VCaP (cell line): ENCODE measurements around the gene MAML1.
"Not testable (repeated sequence)": the region's sequence is repeated elsewhere in the genome, so short reads cannot be mapped to it uniquely, and the experiment has no call there.

Source experiments
- H3K27ac ChIP-seq: fragments of 450-650 bp; 2 replicates; pipeline ENCODE4 v1.5.1; 2017
- TF ChIP-seq, protein P1 (sequence below): fragments of 450-650 bp; conservative IDR thresholded peaks from 2 replicates; pipeline ENCODE4 v1.5.1; 2017; ENCODE audit warnings: mild to moderate bottlenecking, moderate library complexity

Gene MAML1

DNA sequence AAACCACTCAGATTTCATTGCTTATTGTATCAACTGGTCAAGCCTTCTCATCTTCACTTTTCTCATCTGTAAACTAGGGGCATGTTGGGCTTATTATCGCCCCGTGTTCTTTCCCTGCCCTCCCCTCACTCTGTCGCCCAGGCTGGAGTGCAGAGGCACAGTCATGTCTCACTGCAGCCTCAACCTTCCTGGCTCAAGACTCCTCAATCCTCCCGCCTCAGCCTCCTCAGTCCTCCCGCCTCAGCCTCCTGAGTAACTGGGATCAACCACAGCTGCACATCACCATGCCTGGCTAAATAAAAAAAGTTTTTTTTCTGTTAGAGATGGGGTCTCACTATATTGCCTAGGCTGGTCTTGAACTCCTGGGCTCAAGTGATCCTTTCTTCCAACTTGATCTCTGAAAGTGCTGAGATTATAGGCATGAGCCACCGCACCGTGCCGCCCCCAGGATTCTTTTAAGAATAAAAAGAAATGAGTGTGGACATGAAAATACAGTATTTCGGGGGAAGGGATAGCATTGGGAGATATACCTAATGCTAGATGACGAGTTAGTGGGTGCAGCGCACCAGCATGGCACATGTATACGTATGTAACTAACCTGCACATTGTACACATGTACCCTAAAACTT is 2.0 kb downstream of the MAML1 start:
- TF ChIP-seq, protein P1, sequence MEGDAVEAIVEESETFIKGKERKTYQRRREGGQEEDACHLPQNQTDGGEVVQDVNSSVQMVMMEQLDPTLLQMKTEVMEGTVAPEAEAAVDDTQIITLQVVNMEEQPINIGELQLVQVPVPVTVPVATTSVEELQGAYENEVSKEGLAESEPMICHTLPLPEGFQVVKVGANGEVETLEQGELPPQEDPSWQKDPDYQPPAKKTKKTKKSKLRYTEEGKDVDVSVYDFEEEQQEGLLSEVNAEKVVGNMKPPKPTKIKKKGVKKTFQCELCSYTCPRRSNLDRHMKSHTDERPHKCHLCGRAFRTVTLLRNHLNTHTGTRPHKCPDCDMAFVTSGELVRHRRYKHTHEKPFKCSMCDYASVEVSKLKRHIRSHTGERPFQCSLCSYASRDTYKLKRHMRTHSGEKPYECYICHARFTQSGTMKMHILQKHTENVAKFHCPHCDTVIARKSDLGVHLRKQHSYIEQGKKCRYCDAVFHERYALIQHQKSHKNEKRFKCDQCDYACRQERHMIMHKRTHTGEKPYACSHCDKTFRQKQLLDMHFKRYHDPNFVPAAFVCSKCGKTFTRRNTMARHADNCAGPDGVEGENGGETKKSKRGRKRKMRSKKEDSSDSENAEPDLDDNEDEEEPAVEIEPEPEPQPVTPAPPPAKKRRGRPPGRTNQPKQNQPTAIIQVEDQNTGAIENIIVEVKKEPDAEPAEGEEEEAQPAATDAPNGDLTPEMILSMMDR, result no peak
- H3K27ac ChIP-seq, result peak overlapping the region; percentile 96

DNA sequence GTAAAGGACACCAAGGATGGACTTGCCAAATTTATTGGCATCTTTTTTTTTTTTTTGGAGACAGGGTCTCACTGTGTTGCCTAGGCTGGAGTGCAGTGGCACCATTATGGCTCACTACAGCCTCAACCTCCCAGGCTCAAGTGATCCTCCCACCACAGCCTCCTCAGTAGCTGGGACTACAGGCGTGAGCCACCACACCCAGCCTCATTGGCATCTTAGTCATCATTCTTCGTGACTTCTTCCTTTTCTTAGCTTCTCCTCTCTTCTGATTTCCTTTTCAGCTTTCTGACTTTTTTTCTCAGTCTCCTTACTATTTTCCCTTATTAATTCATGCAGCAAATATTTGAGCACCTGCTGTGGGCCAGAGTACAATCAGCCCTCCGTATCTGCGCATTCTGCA is 6.1 kb downstream of the MAML1 start:
- TF ChIP-seq, protein P1, result no peak
- H3K27ac ChIP-seq, result no peak overlapping the region

DNA sequence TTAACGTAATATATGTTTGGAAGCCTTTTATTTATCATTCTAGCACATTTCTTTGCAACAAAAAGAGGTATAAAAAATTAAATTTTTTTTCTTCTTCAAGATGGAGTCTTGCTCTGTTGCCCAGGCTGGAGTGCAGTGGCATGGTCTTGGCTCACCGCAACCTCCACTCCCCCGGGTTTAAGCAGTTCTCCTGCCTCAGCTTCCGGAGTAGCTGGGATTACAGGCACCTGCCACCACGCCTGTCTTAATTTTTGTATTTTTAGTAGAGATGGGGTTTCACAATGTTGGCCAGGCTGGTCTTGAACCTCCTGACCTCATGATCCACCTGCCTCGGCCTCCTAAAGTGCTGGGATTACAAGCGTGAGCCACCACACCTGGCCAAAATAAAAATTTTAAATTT is 11.5 kb downstream of the MAML1 start:
- H3K27ac ChIP-seq, result not testable (repeated sequence)

DNA sequence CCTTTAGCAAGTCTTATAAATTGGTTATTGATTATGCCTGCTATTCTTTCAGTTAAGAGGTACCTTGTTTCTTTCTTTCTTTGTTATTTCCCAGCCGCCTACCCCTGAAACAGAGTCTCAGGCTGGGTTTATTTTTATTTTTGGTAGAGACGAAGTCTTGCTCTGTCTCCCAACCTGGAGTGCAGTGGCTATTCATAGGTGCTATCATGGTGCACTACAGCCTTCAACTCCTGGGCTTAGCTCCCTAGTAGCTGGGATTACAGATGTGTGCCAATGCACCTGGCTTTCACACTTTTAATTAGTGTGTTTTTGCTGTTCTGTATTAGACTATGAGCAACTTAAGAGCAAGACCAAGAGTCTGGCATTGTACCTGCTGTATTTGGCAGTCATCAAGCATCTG is 14.2 kb downstream of the MAML1 start:
- TF ChIP-seq, protein P1, result no peak
- H3K27ac ChIP-seq, result no peak overlapping the region

DNA sequence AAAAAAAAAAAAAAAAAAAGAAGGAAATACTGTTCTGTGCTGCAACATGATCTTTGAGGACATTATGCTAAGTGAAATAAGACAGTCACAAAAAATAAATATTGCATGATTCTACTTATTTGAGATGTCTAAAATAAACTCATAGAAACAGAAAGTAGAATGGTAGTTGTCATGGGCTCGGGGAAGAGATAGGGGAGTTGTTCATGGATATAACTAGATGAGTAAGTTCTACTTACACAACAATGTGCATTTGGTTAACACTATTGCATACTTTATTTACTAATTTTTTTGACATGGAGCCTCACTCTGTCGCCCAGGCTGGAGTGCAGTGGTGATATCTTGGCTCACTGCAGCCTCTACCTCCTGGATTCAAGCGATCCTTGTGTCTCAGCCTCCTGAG is 15.2 kb downstream of the MAML1 start:
- H3K27ac ChIP-seq, result no peak overlapping the region
- TF ChIP-seq, protein P1, result no peak

DNA sequence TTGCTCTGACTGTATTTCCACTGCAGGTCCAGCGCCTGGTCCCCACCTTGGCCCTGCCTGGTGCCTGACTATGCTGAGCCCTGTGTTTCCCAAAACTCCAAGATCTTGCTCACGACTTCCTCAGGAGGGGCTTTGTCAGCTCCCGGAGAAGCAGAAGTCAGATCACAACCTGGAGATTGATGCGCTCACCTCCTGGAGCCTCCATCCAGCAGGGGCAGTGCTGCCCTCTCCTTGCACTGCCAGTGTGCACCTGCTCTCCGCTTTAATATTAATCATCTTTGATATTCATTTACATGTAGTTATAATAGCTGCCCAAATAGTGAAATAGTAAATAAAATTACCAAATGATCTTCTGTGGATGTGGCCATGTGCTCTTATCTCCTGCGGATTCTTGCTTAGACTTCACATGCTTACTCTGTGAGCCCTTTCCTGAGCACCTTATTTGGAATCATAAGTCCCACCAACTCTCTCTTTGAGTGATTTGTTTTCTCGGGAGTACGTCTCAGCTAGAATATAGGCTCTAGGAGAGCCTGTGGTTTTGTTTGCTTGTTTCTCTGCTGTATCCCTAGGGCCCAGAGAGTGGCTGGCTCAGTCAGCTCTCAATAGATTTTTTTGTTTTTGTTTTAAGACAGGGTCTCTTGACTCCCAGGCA is 17.4 kb downstream of the MAML1 start:
- TF ChIP-seq, protein P1, result 0 out of 2 replicates have a peak, but pooled peaks have one; percentile 12
- no peak overlapping the region for H3K27ac ChIP-seq

DNA sequence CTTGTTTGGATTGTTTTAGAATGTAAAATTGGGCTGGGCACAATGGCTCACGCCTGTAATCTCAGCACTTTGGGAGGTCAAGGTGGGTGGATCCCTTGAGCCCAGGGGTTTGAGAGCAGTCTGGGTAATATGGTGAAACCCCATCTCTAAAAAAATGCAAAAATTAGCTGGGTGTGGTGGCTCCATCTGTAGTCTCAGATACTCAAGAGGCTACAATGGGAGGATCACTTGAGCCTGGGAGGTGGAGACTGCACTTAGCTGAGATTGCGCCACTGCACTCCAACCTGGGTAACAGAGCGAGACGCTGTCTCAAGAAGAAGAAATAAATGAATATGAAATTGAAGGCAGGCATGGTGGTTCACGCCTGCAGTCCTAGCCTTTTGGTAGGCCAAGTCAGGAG is 21.3 kb downstream of the MAML1 start:
- no peak overlapping the region for H3K27ac ChIP-seq
- TF ChIP-seq, protein P1, result no peak

DNA sequence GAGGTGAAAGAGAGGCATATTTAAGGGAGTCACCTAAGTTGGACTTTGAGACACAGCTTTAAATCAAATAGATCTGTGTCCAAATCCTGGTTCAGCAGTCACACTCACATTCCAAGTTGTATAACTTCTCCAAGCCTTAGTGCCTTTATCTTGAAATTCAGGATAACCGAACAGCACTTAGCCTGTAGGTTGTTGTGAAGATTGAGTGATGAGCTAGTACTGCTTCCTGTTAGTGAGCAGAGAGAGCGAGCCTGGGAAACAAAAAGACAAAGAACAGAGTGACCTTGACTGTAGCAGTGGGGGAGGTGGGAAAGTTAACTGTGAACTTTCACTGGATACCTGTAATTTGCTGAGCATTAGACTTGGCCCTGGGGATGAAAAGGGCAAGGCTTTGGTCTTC is 22.4 kb downstream of the MAML1 start:
- H3K27ac ChIP-seq, result no peak overlapping the region
- TF ChIP-seq, protein P1, result no peak
